GM04503 (cell line): Measurements from ENCODE around the gene CLCN6.
A peak's percentile ranks its signal among the peaks of the same experiment; 100 is the strongest.

ENCODE experiments used
- DNase-seq: peaks from one replicate; pipeline ENCODE4 v3.0.0-alpha.2; 2012; ENCODE audit warnings: low read depth

The CLCN6 gene

DNA sequence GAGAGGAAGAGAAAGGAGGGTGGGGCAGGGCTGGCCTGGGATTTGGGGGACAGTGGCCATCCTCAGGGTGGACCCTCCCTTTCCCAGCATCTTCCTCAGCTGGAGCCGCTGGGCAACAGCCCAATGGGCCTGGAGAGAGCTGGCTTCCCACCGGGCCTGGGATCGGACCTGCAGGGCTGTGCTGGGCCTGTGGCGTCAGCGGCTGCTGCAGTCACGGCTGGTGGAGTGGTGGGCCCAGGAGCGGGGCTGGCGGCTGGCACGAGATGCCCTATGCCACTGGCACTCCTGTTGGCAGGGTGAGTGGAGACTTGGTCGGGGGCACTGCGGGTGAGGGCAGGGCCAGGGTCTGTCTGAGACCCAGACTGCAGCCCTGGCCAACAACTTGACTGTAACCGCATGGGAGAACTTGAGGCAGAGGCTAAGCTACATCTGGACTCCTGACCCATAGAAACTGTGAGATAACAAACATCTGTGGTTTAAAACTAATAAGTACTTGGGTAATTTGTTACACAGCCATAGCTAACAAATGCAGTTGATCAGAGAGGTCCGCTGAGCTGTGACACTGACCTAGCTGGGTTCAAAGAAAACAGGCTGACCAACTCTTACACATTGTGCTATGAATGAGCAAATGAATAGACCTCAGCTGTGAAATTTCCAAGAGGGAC, 26.1 kb upstream of the CLCN6 start:
- DNase-seq, result no peak

DNA sequence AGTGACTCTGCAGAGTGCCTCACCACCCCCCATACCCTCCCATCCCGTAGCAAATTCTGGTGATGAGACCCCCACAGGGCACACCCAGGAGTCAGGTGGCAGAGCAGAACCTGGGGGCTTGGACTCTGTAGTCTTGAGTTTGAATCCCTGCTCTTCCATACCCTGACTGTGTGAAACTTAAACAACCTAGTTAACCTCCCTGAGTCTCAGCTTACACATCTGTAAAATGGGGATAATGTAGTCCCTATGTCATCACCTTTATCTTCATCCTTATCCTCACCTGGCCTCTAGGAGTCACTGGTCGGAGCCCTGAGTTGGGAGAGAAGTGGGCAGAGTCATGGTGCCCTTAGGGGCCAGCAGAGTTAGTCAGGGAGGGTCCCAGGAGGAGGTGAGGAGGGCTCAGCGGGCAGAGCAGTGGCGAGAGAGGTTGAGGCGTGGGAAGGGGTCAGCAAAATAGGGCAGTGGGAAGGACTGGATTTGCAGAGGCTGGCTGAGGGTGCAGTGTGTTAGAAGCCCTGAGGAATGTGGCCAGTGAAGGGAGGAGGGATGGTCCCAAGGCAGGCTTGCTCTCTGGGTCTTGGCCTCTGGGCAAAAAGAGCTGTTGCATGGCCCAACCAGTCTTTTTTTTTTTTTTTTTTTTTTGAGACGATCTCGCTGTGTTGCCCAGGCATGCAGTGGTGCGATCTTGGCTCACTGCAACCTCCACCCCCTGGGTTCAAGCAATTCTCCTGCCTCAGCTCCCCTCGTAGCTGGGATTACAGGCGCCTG, 25.4 kb upstream of the CLCN6 start:
- DNase-seq, result no peak

- no peak for DNase-seq
Measured at GRCh38 chr1:11781297-11781696, 24.7 kb upstream of the CLCN6 start.

GRCh38 chr1:11782127-11782708, 23.8 kb upstream of the CLCN6 start:
- no peak for DNase-seq

GRCh38 chr1:11783556-11783955, 22.4 kb upstream of the CLCN6 start:
- no peak for DNase-seq

DNA sequence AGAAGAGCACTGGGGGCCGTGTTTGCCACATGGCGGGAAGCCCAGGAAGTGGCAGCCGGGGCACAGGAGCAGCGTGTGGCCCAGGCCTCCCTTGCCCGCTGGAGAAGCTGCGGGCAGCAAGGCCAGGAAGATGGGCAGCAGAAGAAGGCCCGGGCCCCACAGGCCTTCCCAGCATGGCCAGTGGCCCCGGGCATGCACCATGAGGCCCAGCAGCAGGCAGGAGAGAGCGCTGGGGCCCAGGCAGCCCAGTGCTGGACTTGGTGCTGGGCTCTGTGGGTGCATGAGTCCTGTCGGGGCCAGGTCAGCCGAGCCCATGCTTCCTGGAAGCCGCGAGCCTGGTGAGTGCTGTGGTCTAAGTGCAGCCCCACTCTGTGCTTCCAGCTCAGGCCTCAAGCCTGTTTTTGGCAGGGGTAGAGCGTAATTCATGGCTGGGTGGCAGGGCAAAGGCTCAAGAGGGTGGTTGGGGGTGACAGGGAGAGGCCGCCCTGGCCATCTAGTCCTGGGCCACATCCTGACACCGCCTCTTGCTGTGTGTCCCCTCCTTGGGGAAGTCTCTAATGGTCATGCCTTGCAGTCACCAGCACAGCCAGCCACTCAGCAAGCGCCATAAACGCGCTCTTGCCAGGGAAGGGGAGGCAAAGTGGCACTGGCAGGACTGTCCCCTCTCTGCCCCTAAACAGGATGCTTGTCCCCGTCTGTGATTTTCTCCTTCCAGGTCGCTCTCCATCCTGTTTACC, 21.6 kb upstream of the CLCN6 start:
- no peak for DNase-seq

GRCh38 chr1:11784993-11785769, 20.8 kb upstream of the CLCN6 start:
- DNase-seq, result no peak

DNA sequence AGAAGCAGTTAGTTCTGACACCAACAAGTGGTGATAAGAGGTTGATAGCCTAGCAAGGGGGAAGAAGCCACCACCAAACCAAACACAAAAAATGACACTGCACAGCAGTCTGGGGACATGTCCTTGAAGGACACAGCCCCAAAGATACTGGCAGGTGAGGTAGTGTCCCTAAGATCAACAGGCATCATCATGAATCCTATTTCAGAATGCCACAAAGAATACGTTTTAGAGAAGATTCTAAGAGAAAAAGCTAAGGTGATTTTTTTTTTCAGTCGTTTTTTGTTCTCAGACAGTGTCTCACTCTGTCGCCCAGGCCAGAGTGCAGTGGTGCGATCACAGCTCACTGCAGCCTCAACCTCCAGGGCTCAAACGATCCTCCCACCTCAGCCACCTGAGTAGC, 19.8 kb upstream of the CLCN6 start:
- DNase-seq, result no peak

- no peak for DNase-seq
Measured at GRCh38 chr1:11787251-11787803, 18.7 kb upstream of the CLCN6 start.

GRCh38 chr1:11787804-11788436, 18.1 kb upstream of the CLCN6 start:
- no peak for DNase-seq

GRCh38 chr1:11788549-11789053, 17.4 kb upstream of the CLCN6 start:
- DNase-seq, result no peak

GRCh38 chr1:11789126-11790067, 16.6 kb upstream of the CLCN6 start:
- no peak for DNase-seq

- no peak for DNase-seq
Measured at GRCh38 chr1:11790101-11790879, 15.7 kb upstream of the CLCN6 start.

DNA sequence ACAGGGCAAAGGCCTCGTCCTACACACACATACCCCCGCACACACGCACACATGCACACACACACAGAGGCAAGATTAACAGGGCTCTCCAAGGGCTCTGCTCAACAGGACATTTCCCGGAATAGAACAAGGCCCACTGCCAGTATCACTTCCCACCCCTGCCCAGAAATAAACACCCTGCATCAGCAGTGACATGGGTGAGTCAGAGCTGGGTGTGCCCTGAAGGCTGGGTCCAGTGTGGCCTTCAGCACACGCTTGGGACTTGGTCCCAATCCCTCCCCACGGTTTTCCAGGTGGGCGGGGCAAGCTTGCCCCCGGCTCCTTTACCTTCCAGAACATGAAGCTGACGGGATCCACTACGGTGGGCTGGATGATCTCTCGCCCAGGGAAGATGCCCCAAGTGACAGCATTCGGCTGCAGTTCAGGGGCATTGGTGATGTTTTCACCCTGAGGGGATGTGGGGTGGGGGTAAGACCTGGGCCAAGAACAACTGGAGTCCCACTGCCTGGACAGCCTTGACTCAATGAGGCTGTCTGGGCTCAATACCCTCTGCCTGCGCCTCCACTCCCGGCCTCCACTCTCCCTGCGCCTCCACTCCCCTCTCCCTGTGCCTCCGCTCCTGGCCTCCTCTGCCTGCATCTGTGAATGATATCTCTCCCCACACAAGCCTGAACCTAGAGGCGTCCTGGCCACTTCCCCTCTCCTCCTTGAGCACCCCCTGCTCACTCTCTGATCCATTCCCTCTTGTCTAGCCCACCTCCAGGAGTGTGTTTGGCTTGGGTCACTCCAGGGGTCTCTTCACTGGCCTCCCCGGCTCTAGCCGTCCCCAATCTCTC, 14.9 kb upstream of the CLCN6 start:
- DNase-seq, result peak; percentile 89

DNA sequence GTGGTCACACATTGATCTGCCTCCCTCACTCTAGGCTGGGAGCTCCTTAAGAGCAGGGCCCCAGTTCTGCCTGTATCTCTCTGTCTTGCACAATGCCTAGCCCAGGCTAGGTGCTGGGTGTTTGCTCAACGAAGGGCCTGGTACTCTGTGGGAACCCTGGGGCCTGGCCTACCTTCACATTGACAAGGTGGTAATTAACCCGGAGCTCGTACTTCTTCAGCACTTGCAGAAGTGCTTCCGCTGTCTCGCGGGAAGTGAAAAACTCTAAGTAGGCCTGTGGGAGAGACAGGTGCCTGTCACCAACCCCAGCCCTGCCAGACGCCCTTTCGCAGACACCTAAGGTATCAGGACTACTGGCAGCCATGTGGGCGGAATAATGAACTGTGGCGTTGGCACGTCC, 13.9 kb upstream of the CLCN6 start:
- no peak for DNase-seq

DNA sequence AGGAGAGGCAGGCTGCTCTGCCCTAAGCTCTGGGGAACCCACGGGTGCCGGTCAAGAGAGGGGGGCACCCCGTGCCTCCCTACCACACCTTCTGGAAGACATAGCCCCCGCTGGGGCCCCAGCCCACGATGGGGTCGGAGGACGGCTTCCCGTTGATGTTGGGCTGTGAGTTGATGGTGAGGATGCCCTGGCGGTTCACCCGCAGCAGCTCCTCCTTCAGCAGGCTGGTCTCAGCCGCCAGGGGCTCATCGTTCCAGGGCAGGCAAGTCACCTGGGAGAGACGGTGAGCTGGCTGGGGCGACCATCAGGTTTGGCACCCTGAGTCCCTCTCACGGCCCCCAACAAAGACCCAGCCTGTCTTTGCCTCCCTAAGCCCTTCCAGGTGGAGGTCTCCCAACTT, 12.2 kb upstream of the CLCN6 start:
- DNase-seq, result no peak

DNA sequence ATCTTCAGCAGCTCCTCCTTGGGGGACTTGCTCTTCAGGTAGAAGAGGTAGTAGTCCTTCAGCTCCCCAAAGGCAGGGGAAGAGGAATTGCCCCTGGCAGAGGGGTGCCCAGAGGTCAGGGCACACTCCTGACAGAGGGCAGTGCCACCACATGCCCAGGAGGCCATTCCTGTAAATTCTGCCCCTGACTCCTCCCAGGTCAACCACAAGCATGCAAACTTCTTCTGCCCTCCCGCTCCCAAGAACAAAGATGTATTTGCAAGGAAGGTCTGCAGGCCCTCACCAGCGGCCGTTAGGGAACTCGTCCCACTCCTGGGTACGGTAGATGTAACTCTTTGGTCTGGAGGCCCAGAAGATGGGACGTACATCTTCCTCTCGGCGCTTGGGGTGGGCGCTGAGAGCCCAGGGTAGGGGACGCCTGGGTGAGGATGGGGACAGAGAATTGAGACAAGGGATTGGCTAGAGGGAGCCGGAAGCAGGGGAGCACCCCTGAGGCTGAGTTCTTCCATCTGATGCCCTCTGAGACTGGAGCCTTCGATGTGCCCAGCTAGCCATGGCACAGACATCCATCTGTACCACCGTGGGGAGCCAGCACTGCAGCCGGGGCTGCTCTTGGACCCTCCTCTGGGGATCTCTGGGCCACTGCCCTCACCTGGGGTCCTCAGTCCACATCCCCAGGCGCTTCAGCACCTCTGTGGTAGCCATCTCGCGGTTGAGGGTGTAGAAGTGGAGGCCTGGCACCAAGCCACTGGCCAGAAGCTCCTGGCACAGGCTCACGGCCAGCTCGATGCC, 11.3 kb upstream of the CLCN6 start:
- no peak for DNase-seq
